ENCODE data around the gene OGFOD3.
"Not testable (repeated sequence)": the region's sequence is repeated elsewhere in the genome, so short reads cannot be mapped to it uniquely, and the experiment has no call there.

Gene OGFOD3

GRCh38 chr17:82354804-82355308 lies 63.5 kb downstream of the OGFOD3 start:
- Mint-ChIP-seq H3K4me1 (peaks cover 27% of the 10 kb centered on the region), H3K27ac (no peak overlapping the region), H3K9me3 (no peaks in the 10 kb centered on the region), H3K4me3 (no peak overlapping the region), H3K27me3 (peaks cover 57% of the 10 kb centered on the region)
- no peak for ATAC-seq
- DNase-seq, result no peak

GRCh38 chr17:82353484-82353883 lies 64.9 kb downstream of the OGFOD3 start:
- peaks cover 22% of the 10 kb centered on the region for H3K4me1 Mint-ChIP-seq
- ATAC-seq (no peak), DNase-seq (no peak)
- peak overlapping the region in 1 of 2 donors; percentile 90 for H3K27ac Mint-ChIP-seq
- peaks cover 64% of the 10 kb centered on the region for H3K27me3 Mint-ChIP-seq
- H3K9me3 Mint-ChIP-seq, result no peaks in the 10 kb centered on the region
- H3K4me3 Mint-ChIP-seq, result no peak overlapping the region

- Mint-ChIP-seq H3K4me1 (peaks cover 14% of the 10 kb centered on the region), H3K27me3 (peaks cover 53% of the 10 kb centered on the region), H3K4me3 (no peak overlapping the region), H3K9me3 (no peaks in the 10 kb centered on the region), H3K27ac (no peak overlapping the region)
- DNase-seq (peak; percentile 77 to 82), ATAC-seq (peak; percentile 89)
Measured at GRCh38 chr17:82351713-82352488, 66.5 kb downstream of the OGFOD3 start.

GRCh38 chr17:82351254-82351712 lies 67.1 kb downstream of the OGFOD3 start:
- H3K4me1 Mint-ChIP-seq, result peaks cover 20% of the 10 kb centered on the region
- DNase-seq (no peak), ATAC-seq (peak; percentile 33)
- H3K9me3 Mint-ChIP-seq, result no peaks in the 10 kb centered on the region
- H3K27ac Mint-ChIP-seq, result no peak overlapping the region
- peaks cover 52% of the 10 kb centered on the region for H3K27me3 Mint-ChIP-seq
- H3K4me3 Mint-ChIP-seq, result no peak overlapping the region

GRCh38 chr17:82350182-82351030 lies 68.0 kb downstream of the OGFOD3 start:
- Mint-ChIP-seq H3K9me3 (no peaks in the 10 kb centered on the region), H3K27me3 (peaks cover 50% of the 10 kb centered on the region), H3K4me1 (peaks cover 23% of the 10 kb centered on the region), H3K27ac (no peak overlapping the region), H3K4me3 (no peak overlapping the region)
- ATAC-seq, result peak; percentile 32
- peak in 1 of 2 donors; percentile 62 for DNase-seq

GRCh38 chr17:82349287-82349701 lies 69.1 kb downstream of the OGFOD3 start:
- Mint-ChIP-seq H3K27ac (no peak overlapping the region), H3K4me1 (peaks cover 23% of the 10 kb centered on the region), H3K4me3 (no peak overlapping the region), H3K9me3 (no peaks in the 10 kb centered on the region), H3K27me3 (peaks cover 41% of the 10 kb centered on the region)
- ATAC-seq (no peak), DNase-seq (no peak)

GRCh38 chr17:82348866-82349265 lies 69.5 kb downstream of the OGFOD3 start:
- peaks cover 23% of the 10 kb centered on the region for H3K4me1 Mint-ChIP-seq
- DNase-seq, result no peak
- no peaks in the 10 kb centered on the region for H3K9me3 Mint-ChIP-seq
- H3K27me3 Mint-ChIP-seq, result peaks cover 41% of the 10 kb centered on the region
- no peak overlapping the region for H3K27ac Mint-ChIP-seq
- no peak overlapping the region for H3K4me3 Mint-ChIP-seq
- ATAC-seq, result no peak

GRCh38 chr17:82348434-82348833 lies 70.0 kb downstream of the OGFOD3 start:
- H3K4me1 Mint-ChIP-seq, result peaks cover 23% of the 10 kb centered on the region
- ATAC-seq (no peak), DNase-seq (no peak)
- H3K27me3 Mint-ChIP-seq, result peaks cover 41% of the 10 kb centered on the region
- no peak overlapping the region for H3K4me3 Mint-ChIP-seq
- no peak overlapping the region for H3K27ac Mint-ChIP-seq
- H3K9me3 Mint-ChIP-seq, result no peaks in the 10 kb centered on the region

GRCh38 chr17:82347994-82348393 lies 70.4 kb downstream of the OGFOD3 start:
- H3K4me3 Mint-ChIP-seq, H3K9me3 Mint-ChIP-seq, ATAC-seq, H3K27ac Mint-ChIP-seq, DNase-seq: not testable (repeated sequence)
- Mint-ChIP-seq H3K4me1 (peaks cover 23% of the 10 kb centered on the region), H3K27me3 (peaks cover 41% of the 10 kb centered on the region)

GRCh38 chr17:82346342-82347300 lies 71.8 kb downstream of the OGFOD3 start:
- Mint-ChIP-seq H3K4me1 (peaks cover 13% of the 10 kb centered on the region), H3K27me3 (peaks cover 32% of the 10 kb centered on the region), H3K9me3 (no peaks in the 10 kb centered on the region), H3K4me3 (no peak overlapping the region), H3K27ac (no peak overlapping the region)
- DNase-seq (no peak), ATAC-seq (no peak)

GRCh38 chr17:82345151-82345976 lies 73.0 kb downstream of the OGFOD3 start:
- Mint-ChIP-seq H3K27me3 (peaks cover 26% of the 10 kb centered on the region), H3K4me3 (no peak overlapping the region), H3K27ac (no peak overlapping the region), H3K4me1 (peaks cover 8% of the 10 kb centered on the region), H3K9me3 (no peaks in the 10 kb centered on the region)
- DNase-seq, result no peak
- ATAC-seq, result no peak

GRCh38 chr17:82344175-82344907 lies 74.0 kb downstream of the OGFOD3 start:
- no peak for ATAC-seq
- Mint-ChIP-seq H3K9me3 (no peaks in the 10 kb centered on the region), H3K4me1 (peaks cover 10% of the 10 kb centered on the region), H3K4me3 (no peak overlapping the region), H3K27ac (no peak overlapping the region), H3K27me3 (peaks cover 21% of the 10 kb centered on the region)
- no peak for DNase-seq

GRCh38 chr17:82343560-82343959 lies 74.8 kb downstream of the OGFOD3 start:
- no peak for DNase-seq
- no peak for ATAC-seq
- H3K4me1 Mint-ChIP-seq, result peaks cover 15% of the 10 kb centered on the region
- no peak overlapping the region for H3K4me3 Mint-ChIP-seq
- peaks cover 13% of the 10 kb centered on the region for H3K27me3 Mint-ChIP-seq
- H3K27ac Mint-ChIP-seq, result no peak overlapping the region
- no peaks in the 10 kb centered on the region for H3K9me3 Mint-ChIP-seq

Measured in stimulated activated naive CD8-positive, alpha-beta T cell treated with anti-CD3 and anti-CD28 coated beads, Interleukin-15, amount 100 ng/mL, for 72 hours (primary cell).